Transverse colon (tissue), 4 donors: ENCODE data around the gene MRPS33. TPM values are rescaled to one million over a fixed set of nuclear protein-coding genes. Genes with fewer than 3 reads are reported as not detected.
"Not testable (repeated sequence)": the region's sequence is repeated elsewhere in the genome, so short reads cannot be mapped to it uniquely, and the experiment has no call there.

ENCODE experiments used
- DNase-seq: peaks from one replicate; pipeline ENCODE4 v3.0.0-alpha.2; 2019
- H3K27ac ChIP-seq, 4 donors: fragments of 200-600 bp; sonication (generic); 2 replicates each; pipeline ENCODE4 v1.5.1; 2016 to 2018; ENCODE audit warnings: inconsistent platforms in 4 of 4
- H3K27me3 ChIP-seq: fragments of 200-600 bp; sonication (generic); 2 replicates; pipeline ENCODE4 v1.5.1; 2017; ENCODE audit warnings: inconsistent platforms
- H3K36me3 ChIP-seq, 4 donors: fragments of 200-600 bp; sonication (generic); 2 replicates each; pipeline ENCODE4 v1.5.1; 2017 to 2019; ENCODE audit warnings: inconsistent platforms in 4 of 4
- H3K4me1 ChIP-seq, 4 donors: fragments of 200-600 bp; sonication (generic); 2 replicates each; pipeline ENCODE4 v1.5.1; 2017 to 2020; ENCODE audit warnings: inconsistent platforms in 4 of 4
- H3K4me3 ChIP-seq, 4 donors: fragments of 200-600 bp; sonication (generic); 1 replicate in 1 of 4; 2 replicates in 3 of 4; pipeline versions ENCODE4 v1.5.1 to v1.6.1; 2017 to 2019; ENCODE audit warnings: inconsistent platforms in 4 of 4
- H3K9me3 ChIP-seq, 2 donors: fragments of 200-600 bp; sonication (generic); 2 replicates each; pipeline ENCODE4 v1.5.1; 2017 to 2019; ENCODE audit warnings: inconsistent platforms in 2 of 2
- EP300 ChIP-seq: sonication (generic); formaldehyde crosslinking; IDR thresholded peaks from one replicate; pipeline ENCODE4 v1.6.1; 2017; ENCODE audit warnings: antibody characterized with exemption, low read depth
- POLR2A ChIP-seq: fragments of 450-650 bp; IDR thresholded peaks from one replicate; pipeline ENCODE4 v1.6.1; 2016; ENCODE audit warnings: antibody characterized with exemption, mild to moderate bottlenecking, moderate library complexity
- POLR2AphosphoS5 ChIP-seq, 3 donors: sonication (generic); formaldehyde crosslinking; IDR thresholded peaks; one replicate each; pipeline ENCODE4 v1.6.1; 2016; ENCODE audit warnings: antibody characterized with exemption in 3 of 3
- WGBS, 2 donors: methylation state at CpG; one replicate each; pipeline ENCODE4 v1.1.5; 2018; ENCODE audit warnings: low coverage in 1 of 2; 5-methylcytosine and 5-hydroxymethylcytosine counted together
- in situ Hi-C, 4 donors: fragments of 200-750 bp; cut with MboI; loops; one replicate each; pipeline versions ENCODE4 v1.15.0 to v1.15.1; 2017; ENCODE audit warnings: low sequenced_read_pairs in 3 of 4, low pct_ligation_motif_present in 1 of 4, low pct_unique_long_range_greater_than_20kb in 1 of 4
- intact Hi-C: fragments of 100-400 bp; cut with DNase I; formaldehyde crosslinking; loops from one replicate; pipeline ENCODE4 v1.15.1; 2023; ENCODE audit warnings: low total_unique reads
- total RNA-seq, 4 donors: library from RNA; depleted of rRNA; stranded (reverse); fragments of >200 nt; gene quantifications; one replicate each; pipeline ENCODE4 v1.1.0, GENCODE V29; 2016
- TF ChIP-seq, protein P1 (sequence below), 5 experiments: fragments of 200-600 bp in 3 of 5; fragments of 450-650 bp in 2 of 5; sonication (generic) in 3 of 5; IDR thresholded peaks; 1 replicate in 2 of 5; 2 replicates in 3 of 5; pipeline ENCODE4 v1.5.1; 2016 to 2017; ENCODE audit warnings: antibody characterized with exemption in 5 of 5, inconsistent platforms in 3 of 5, mild to moderate bottlenecking in 2 of 5, moderate library complexity in 1 of 5

Gene MRPS33
- total RNA-seq, 4 donors from 2014 or later, result 0.60 to 37.1 (median 12.0) TPM

DNA sequence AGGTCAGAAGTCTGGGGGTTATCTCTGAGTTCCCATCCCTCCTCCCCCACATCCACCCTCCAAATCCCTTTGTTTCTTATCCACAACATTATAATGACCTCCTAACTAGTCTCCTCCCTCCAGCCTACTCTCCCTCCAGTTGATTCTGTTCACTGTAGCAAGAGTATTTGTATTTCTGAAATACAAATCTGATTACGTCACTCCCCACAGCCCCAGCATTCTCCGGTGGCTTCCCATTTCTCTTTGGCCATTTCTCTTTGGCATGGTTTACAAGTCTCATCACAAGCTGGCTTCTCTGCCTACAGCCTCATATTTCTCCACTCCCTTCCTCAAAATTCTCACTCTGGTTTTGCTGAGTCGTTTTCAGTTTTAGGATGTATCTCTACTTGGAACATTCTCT, 24.6 kb upstream of the MRPS33 start:
- Histone ChIP-seq H3K9me3 (no peaks in the 10 kb centered on the region), H3K4me3 (no peak overlapping the region), H3K4me1 (no peaks in the 10 kb centered on the region), H3K27me3 (no peaks in the 10 kb centered on the region), H3K36me3 (no peaks in the 10 kb centered on the region), H3K27ac (no peak overlapping the region)
- intact Hi-C loops (no loop called here), in situ Hi-C loops (no loop called here)
- DNase-seq, result no peak
- WGBS, 2 donors, result 40 to 73% methylated on average over 3 of the region's 3 CpGs
- TF ChIP-seq POLR2AphosphoS5 (IDR thresholded peaks at IDR 0.05) (no peak), EP300 (no peak), POLR2A (no peak)
- TF ChIP-seq, protein P1, sequence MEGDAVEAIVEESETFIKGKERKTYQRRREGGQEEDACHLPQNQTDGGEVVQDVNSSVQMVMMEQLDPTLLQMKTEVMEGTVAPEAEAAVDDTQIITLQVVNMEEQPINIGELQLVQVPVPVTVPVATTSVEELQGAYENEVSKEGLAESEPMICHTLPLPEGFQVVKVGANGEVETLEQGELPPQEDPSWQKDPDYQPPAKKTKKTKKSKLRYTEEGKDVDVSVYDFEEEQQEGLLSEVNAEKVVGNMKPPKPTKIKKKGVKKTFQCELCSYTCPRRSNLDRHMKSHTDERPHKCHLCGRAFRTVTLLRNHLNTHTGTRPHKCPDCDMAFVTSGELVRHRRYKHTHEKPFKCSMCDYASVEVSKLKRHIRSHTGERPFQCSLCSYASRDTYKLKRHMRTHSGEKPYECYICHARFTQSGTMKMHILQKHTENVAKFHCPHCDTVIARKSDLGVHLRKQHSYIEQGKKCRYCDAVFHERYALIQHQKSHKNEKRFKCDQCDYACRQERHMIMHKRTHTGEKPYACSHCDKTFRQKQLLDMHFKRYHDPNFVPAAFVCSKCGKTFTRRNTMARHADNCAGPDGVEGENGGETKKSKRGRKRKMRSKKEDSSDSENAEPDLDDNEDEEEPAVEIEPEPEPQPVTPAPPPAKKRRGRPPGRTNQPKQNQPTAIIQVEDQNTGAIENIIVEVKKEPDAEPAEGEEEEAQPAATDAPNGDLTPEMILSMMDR (IDR thresholded peaks at IDR 0.05), result no peak

DNA sequence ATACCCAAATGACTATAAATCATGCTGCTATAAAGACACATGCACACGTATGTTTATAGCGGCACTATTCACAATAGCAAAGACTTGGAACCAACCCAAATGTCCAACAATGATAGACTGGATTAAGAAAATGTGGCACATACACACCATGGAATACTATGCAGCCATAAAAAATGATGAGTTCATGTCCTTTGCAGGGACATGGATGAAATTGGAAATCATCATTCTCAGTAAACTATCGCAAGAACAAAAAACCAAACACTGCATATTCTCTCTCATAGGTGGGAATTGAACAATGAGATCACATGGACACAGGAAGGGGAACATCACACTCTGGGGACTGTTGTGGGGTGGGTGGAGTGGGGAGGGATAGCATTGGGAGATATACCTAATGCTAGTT, 23.3 kb upstream of the MRPS33 start:
- DNase-seq, H3K27ac ChIP-seq, H3K9me3 ChIP-seq, in situ Hi-C loops, H3K4me1 ChIP-seq, H3K27me3 ChIP-seq, H3K4me3 ChIP-seq, H3K36me3 ChIP-seq, intact Hi-C loops: not testable (repeated sequence)
- 87% methylated on average over 3 of the region's 3 CpGs; no CpG with 5 or more reads in 1 of the 2 donors for WGBS, 2 donors

DNA sequence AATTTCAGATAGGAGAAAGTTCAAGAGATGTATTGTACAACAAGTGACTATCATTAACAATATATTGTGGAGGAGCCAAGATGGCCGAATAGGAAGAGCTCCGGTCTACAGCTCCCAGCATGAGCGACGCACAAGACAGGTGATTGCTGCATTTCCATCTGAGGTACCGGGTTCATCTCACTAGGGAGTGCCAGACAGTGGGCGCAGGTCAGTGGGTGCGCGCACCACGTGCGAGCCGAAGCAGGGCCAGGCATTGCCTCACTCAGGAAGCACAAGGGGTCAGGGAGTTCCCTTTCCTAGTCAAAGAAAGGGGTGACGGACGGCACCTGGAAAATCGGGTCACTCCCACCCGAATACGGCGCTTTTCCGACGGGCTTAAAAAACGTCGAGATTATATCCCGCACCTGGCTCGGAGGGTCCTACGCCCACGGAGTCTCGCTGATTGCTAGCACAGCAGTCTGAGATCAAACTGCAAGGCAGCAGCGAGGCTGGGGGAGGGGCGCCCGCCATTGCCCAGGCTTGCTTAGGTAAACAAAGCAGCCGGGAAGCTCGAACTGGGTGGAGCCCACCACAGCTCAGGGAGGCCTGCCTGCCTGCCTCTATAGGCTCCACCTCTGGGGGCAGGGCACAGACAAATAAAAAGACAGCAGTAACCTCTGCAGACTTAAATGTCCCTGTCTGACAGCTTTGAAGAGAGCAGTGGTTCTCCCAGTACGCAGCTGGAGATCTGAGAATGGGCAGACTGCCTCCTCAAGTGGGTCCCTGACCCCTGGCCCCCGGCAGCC, 18.0 kb upstream of the MRPS33 start:
- DNase-seq, H3K36me3 ChIP-seq, H3K4me1 ChIP-seq, H3K27ac ChIP-seq, intact Hi-C loops, H3K4me3 ChIP-seq, H3K9me3 ChIP-seq, in situ Hi-C loops, H3K27me3 ChIP-seq: not testable (repeated sequence)
- WGBS, 2 donors, result 70 to 75% methylated on average over 4 to 27 of the region's 33 CpGs

DNA sequence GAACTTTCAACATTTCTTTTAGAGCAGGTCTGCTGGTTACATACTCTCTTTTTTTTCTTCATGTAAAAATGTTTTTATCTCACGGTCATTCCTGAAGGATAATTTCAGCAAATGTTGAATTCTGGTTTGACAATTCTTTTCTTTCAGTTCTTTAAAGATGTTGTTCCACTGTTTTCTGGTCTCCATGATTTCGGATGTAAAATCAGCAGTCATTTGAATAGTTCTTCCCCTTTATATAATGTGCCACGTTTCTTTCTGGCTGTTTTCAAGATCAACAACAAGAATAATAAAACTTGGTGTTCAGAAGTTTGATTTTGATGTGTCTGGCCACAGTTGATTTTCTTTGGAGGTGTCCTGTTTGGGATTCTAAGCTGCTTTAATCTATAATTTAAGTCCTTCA, 14.0 kb upstream of the MRPS33 start:
- no peaks in the 10 kb centered on the region for H3K36me3 ChIP-seq
- H3K27ac ChIP-seq, result no peak overlapping the region
- in situ Hi-C loops (no loop called here), intact Hi-C loops (no loop called here)
- H3K9me3 ChIP-seq, result peaks cover 7 to 11% of the 10 kb centered on the region in 2 donors
- DNase-seq, result no peak
- H3K27me3 ChIP-seq, result peaks cover 13% of the 10 kb centered on the region
- TF ChIP-seq, protein P1 (IDR thresholded peaks at IDR 0.05), result no peak
- TF ChIP-seq EP300 (no peak), POLR2A (no peak), POLR2AphosphoS5 (IDR thresholded peaks at IDR 0.05) (no peak)
- WGBS, 2 donors, result 74 to 78% methylated on average over 3 of the region's 3 CpGs
- H3K4me3 ChIP-seq, result no peak overlapping the region
- no peaks in the 10 kb centered on the region for H3K4me1 ChIP-seq

DNA sequence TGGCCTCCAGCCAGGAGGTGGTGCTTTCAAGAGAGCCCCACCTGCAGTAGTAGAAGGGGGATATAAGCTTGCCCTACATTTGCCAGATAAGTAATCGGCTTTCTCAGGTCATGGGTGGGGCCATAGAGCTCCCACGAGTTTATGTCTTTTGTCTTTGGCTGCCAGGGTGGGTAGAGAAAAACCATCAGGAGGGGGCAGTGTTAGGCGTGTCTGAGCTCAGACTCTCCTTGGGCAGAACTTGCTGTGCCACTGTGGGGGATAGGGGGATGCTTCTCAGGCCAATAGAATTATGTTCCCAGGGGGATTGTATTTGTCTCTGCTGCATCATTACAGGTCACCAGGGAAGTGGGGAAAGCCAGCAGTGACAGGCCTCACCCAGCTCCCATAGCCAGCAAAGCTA, 12.3 kb upstream of the MRPS33 start:
- Histone ChIP-seq H3K4me1 (no peaks in the 10 kb centered on the region), H3K36me3 (no peaks in the 10 kb centered on the region), H3K27me3 (peaks cover 13% of the 10 kb centered on the region), H3K9me3 (peaks cover 7 to 11% of the 10 kb centered on the region in 2 donors), H3K4me3 (no peak overlapping the region), H3K27ac (no peak overlapping the region)
- in situ Hi-C loops, result no loop called here
- no peak for DNase-seq
- WGBS, 2 donors, result 43 to 50% methylated on average over 2 to 3 of the region's 3 CpGs
- TF ChIP-seq POLR2AphosphoS5 (IDR thresholded peaks at IDR 0.05), result no peak
- no peak for TF ChIP-seq EP300
- TF ChIP-seq, protein P1 (IDR thresholded peaks at IDR 0.05), result no peak
- intact Hi-C loops, result no loop called here
